T-helper 2 cell treated with Interferon-gamma antibody and Interleukin-4, amounts not matched to agents 5 μg/mL and 100 μg/mL, for 36 hours (primary cell): ENCODE results near the gene IQCK.
A peak's percentile ranks its signal among the peaks of the same experiment; 100 is the strongest.
"Not testable (repeated sequence)": the region's sequence is repeated elsewhere in the genome, so short reads cannot be mapped to it uniquely, and the experiment has no call there.

Experiments
- DNase-seq: peaks from one replicate; pipeline ENCODE4 v3.0.0; 2021; ENCODE audit warnings: low spot score
- H3K27ac Mint-ChIP-seq: one replicate; pipeline ENCODE4 v1.8.0; 2021; ENCODE audit warnings: mild to moderate bottlenecking, mixed read lengths
- H3K27me3 Mint-ChIP-seq: one replicate; pipeline ENCODE4 v1.8.0; 2021; ENCODE audit warnings: low read depth, mixed read lengths
- H3K36me3 Mint-ChIP-seq: one replicate; pipeline ENCODE4 v1.8.0; 2021; ENCODE audit warnings: low read depth, mixed read lengths
- H3K4me1 Mint-ChIP-seq: one replicate; pipeline ENCODE4 v1.8.0; 2021; ENCODE audit warnings: low read depth, mixed read lengths
- H3K4me3 Mint-ChIP-seq: one replicate; pipeline ENCODE4 v1.8.0; 2022; ENCODE audit warnings: mild to moderate bottlenecking, moderate library complexity, mixed read lengths
- H3K9me3 Mint-ChIP-seq: one replicate; pipeline ENCODE4 v1.8.0; 2021; ENCODE audit warnings: mixed read lengths

IQCK gene

GRCh38 chr16:19706846-19707245 lies 11.2 kb upstream of the IQCK start:
- no peaks in the 10 kb centered on the region for H3K27me3 Mint-ChIP-seq
- H3K4me3 Mint-ChIP-seq = no peak overlapping the region
- DNase-seq = no peak
- no peaks in the 10 kb centered on the region for H3K4me1 Mint-ChIP-seq
- peaks cover 36% of the 10 kb centered on the region for H3K36me3 Mint-ChIP-seq
- H3K9me3 Mint-ChIP-seq = no peaks in the 10 kb centered on the region
- no peak overlapping the region for H3K27ac Mint-ChIP-seq

- Mint-ChIP-seq H3K9me3 (no peaks in the 10 kb centered on the region), H3K4me1 (no peaks in the 10 kb centered on the region), H3K4me3 (no peak overlapping the region), H3K27ac (no peak overlapping the region), H3K27me3 (no peaks in the 10 kb centered on the region), H3K36me3 (peaks cover 31% of the 10 kb centered on the region)
- DNase-seq = no peak
Observed at GRCh38 chr16:19707569-19708295, 10.3 kb upstream of the IQCK start.

GRCh38 chr16:19708296-19709205 lies 9.5 kb upstream of the IQCK start:
- Mint-ChIP-seq H3K4me3 (no peak overlapping the region), H3K27ac (no peak overlapping the region), H3K36me3 (peaks cover 25% of the 10 kb centered on the region), H3K9me3 (no peaks in the 10 kb centered on the region), H3K4me1 (no peaks in the 10 kb centered on the region), H3K27me3 (no peaks in the 10 kb centered on the region)
- DNase-seq = no peak

GRCh38 chr16:19709381-19710136 lies 8.5 kb upstream of the IQCK start:
- DNase-seq = no peak
- Mint-ChIP-seq H3K4me3 (no peak overlapping the region), H3K9me3 (no peaks in the 10 kb centered on the region), H3K27me3 (no peaks in the 10 kb centered on the region), H3K4me1 (no peaks in the 10 kb centered on the region), H3K27ac (no peak overlapping the region), H3K36me3 (peaks cover 26% of the 10 kb centered on the region)

- H3K36me3 Mint-ChIP-seq = peaks cover 25% of the 10 kb centered on the region
- no peaks in the 10 kb centered on the region for H3K27me3 Mint-ChIP-seq
- H3K9me3 Mint-ChIP-seq = no peaks in the 10 kb centered on the region
Observed at GRCh38 chr16:19710191-19710908, 7.7 kb upstream of the IQCK start.

GRCh38 chr16:19710991-19711545 lies 7.0 kb upstream of the IQCK start:
- H3K27me3 Mint-ChIP-seq = no peaks in the 10 kb centered on the region
- no peaks in the 10 kb centered on the region for H3K9me3 Mint-ChIP-seq
- H3K27ac Mint-ChIP-seq = no peak overlapping the region
- no peak for DNase-seq
- no peak overlapping the region for H3K4me3 Mint-ChIP-seq
- peaks cover 21% of the 10 kb centered on the region for H3K36me3 Mint-ChIP-seq
- H3K4me1 Mint-ChIP-seq = peaks cover 2% of the 10 kb centered on the region

More at GRCh38 chr16:19710191-19710908, 7.7 kb upstream of the IQCK start:
- Mint-ChIP-seq H3K4me1 (no peaks in the 10 kb centered on the region), H3K27ac (no peak overlapping the region), H3K4me3 (no peak overlapping the region)
- no peak for DNase-seq

- no peak for DNase-seq
- Mint-ChIP-seq H3K4me3 (no peak overlapping the region), H3K27ac (no peak overlapping the region), H3K4me1 (peaks cover 8% of the 10 kb centered on the region), H3K36me3 (peaks cover 21% of the 10 kb centered on the region), H3K9me3 (no peaks in the 10 kb centered on the region), H3K27me3 (no peaks in the 10 kb centered on the region)
Observed at GRCh38 chr16:19711643-19712042, 6.4 kb upstream of the IQCK start.

GRCh38 chr16:19712418-19713058 lies 5.5 kb upstream of the IQCK start:
- H3K4me1 Mint-ChIP-seq = peaks cover 13% of the 10 kb centered on the region
- no peaks in the 10 kb centered on the region for H3K9me3 Mint-ChIP-seq
- peaks cover 21% of the 10 kb centered on the region for H3K36me3 Mint-ChIP-seq
- no peak overlapping the region for H3K27ac Mint-ChIP-seq
- no peak for DNase-seq
- H3K27me3 Mint-ChIP-seq = no peaks in the 10 kb centered on the region
- no peak overlapping the region for H3K4me3 Mint-ChIP-seq

- no peak overlapping the region for H3K4me3 Mint-ChIP-seq
- no peak for DNase-seq
- H3K27ac Mint-ChIP-seq = no peak overlapping the region
- H3K27me3 Mint-ChIP-seq = no peaks in the 10 kb centered on the region
- peaks cover 21% of the 10 kb centered on the region for H3K36me3 Mint-ChIP-seq
- H3K9me3 Mint-ChIP-seq = no peaks in the 10 kb centered on the region
- H3K4me1 Mint-ChIP-seq = peaks cover 13% of the 10 kb centered on the region
Observed at GRCh38 chr16:19713697-19714096, 4.4 kb upstream of the IQCK start.

GRCh38 chr16:19715566-19715965 lies 2.5 kb upstream of the IQCK start:
- H3K9me3 Mint-ChIP-seq = no peaks in the 10 kb centered on the region
- H3K4me1 Mint-ChIP-seq = peaks cover 15% of the 10 kb centered on the region
- no peaks in the 10 kb centered on the region for H3K27me3 Mint-ChIP-seq
- H3K27ac Mint-ChIP-seq = no peak overlapping the region
- no peak for DNase-seq
- peaks cover 12% of the 10 kb centered on the region for H3K36me3 Mint-ChIP-seq
- no peak overlapping the region for H3K4me3 Mint-ChIP-seq

- H3K9me3 Mint-ChIP-seq = no peaks in the 10 kb centered on the region
- no peaks in the 10 kb centered on the region for H3K27me3 Mint-ChIP-seq
- H3K27ac Mint-ChIP-seq = no peak overlapping the region
- peaks cover 12% of the 10 kb centered on the region for H3K36me3 Mint-ChIP-seq
- peak overlapping the region; percentile 90 for H3K4me3 Mint-ChIP-seq
- peaks cover 17% of the 10 kb centered on the region for H3K4me1 Mint-ChIP-seq
- no peak for DNase-seq
Observed at GRCh38 chr16:19716183-19716582, 1.9 kb upstream of the IQCK start.

- not testable (repeated sequence) for H3K9me3 Mint-ChIP-seq, H3K27me3 Mint-ChIP-seq, DNase-seq, H3K27ac Mint-ChIP-seq
- Mint-ChIP-seq H3K4me3 (peak overlapping the region; percentile 90), H3K36me3 (peaks cover 12% of the 10 kb centered on the region), H3K4me1 (peaks cover 19% of the 10 kb centered on the region)
Observed at GRCh38 chr16:19716728-19717127, 1.3 kb upstream of the IQCK start.

- no peak for DNase-seq
- peaks cover 12% of the 10 kb centered on the region for H3K36me3 Mint-ChIP-seq
- peaks cover 25% of the 10 kb centered on the region for H3K4me1 Mint-ChIP-seq
- no peaks in the 10 kb centered on the region for H3K27me3 Mint-ChIP-seq
- no peaks in the 10 kb centered on the region for H3K9me3 Mint-ChIP-seq
- H3K27ac Mint-ChIP-seq = peak overlapping the region; percentile 78
- H3K4me3 Mint-ChIP-seq = peak overlapping the region; percentile 90
Observed at GRCh38 chr16:19717314-19717713, 757 bp upstream of the IQCK start.
